ENCODE results near the gene PTBP1. TPM values are rescaled to one million over a fixed set of nuclear protein-coding genes. Genes with fewer than 3 reads are reported as not detected.

Gene PTBP1
- total and polyA plus RNA-seq, 9 donors: 73.4 to 312 (median 215) TPM

DNA sequence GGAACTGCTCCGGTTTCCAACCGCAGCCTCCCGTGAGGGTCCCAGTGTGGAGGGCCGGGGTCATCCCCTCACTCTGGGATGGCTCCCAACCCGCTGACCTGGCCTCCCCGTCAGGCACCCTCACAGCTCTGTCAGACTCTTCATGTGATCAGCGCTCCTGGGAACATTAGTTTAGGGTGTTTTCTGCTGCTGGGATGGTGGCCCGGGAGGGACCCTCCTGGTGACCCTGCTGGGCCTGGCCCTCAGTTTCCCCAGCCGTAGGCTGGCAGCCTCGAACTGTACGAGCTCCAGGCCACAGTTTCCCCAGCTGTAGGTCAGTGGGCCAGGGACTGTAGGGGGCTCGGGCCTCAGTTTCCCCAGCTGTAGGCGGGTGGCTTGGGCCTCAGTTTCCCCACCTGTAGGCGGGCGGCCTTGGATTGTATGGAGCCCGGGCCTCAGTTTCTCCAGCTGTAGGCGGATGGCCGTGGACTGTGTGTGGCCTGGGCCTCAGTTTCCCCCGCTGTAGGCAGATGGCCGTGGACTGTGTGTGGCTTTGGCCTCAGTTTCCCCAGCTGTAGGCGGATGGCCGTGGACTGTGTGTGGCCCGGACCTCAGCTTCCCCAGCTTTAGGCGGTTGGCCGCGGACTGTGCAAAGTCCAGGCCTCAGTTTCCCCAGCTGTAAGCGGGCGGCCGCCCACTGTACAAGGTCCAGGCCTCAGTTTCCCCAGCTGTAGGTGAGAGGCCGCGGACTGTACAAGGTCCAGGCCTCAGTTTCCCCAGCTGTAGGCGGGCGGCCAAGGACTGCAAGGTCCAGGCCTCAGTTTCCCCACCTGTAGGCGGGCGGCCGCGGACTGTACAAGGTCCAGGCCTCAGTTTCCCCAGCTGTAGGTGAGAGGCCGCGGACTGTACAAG lies 1.3 kb upstream of the PTBP1 start:
- DNase-seq: peak in 3 of 5 donors; percentile 68 to 70 (median 68)
- TF ChIP-seq, protein P1, sequence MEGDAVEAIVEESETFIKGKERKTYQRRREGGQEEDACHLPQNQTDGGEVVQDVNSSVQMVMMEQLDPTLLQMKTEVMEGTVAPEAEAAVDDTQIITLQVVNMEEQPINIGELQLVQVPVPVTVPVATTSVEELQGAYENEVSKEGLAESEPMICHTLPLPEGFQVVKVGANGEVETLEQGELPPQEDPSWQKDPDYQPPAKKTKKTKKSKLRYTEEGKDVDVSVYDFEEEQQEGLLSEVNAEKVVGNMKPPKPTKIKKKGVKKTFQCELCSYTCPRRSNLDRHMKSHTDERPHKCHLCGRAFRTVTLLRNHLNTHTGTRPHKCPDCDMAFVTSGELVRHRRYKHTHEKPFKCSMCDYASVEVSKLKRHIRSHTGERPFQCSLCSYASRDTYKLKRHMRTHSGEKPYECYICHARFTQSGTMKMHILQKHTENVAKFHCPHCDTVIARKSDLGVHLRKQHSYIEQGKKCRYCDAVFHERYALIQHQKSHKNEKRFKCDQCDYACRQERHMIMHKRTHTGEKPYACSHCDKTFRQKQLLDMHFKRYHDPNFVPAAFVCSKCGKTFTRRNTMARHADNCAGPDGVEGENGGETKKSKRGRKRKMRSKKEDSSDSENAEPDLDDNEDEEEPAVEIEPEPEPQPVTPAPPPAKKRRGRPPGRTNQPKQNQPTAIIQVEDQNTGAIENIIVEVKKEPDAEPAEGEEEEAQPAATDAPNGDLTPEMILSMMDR (IDR thresholded peaks at IDR 0.05): no peak
- TF ChIP-seq EP300 (IDR thresholded peaks at IDR 0.05) (no peak), POLR2A (IDR thresholded peaks at IDR 0.05) (no peak)
- Histone ChIP-seq H3K27ac (no peak overlapping the region), H3K36me3 (no peaks in the 10 kb centered on the region), H3K27me3 (no peaks in the 10 kb centered on the region), H3K4me1 (ENCODE audit: insufficient read depth) (peaks cover 25% of the 10 kb centered on the region), H3K9me3 (no peaks in the 10 kb centered on the region), H3K4me3 (peak overlapping the region; percentile 48)
- intact Hi-C loops (cut with DNase I): loop anchor here in 2 of 4 donors (10.0 kb wide), 1 partner anchor 119 kb away; the partner anchor contains the start of genes KISS1R (in 2 of the 2) and R3HDM4 (in 2 of the 2)
- WGBS, 3 donors: 77 to 83% (median 80%) methylated on average over 35 to 39 of the region's 39 CpGs

- H3K36me3 ChIP-seq: no peaks in the 10 kb centered on the region
- H3K9me3 ChIP-seq: no peaks in the 10 kb centered on the region
- TF ChIP-seq, protein P1 (IDR thresholded peaks at IDR 0.05): peak in 1 of 3 donors; percentile 9
- TF ChIP-seq POLR2A (IDR thresholded peaks at IDR 0.05) (no peak), EP300 (IDR thresholded peaks at IDR 0.05) (no peak)
- WGBS, 3 donors: 0 to 2% (median 1%) methylated on average over 28 to 129 of the region's 129 CpGs
- peak overlapping the region; percentile 68 for H3K4me3 ChIP-seq
- peaks cover 41% of the 10 kb centered on the region for H3K4me1 ChIP-seq (ENCODE audit: insufficient read depth)
- H3K27me3 ChIP-seq: no peaks in the 10 kb centered on the region
- peak overlapping the region; percentile 99 to 100 for H3K27ac ChIP-seq
- peak; percentile 87 to 93 (median 91) for DNase-seq
- intact Hi-C loops (cut with DNase I): loop anchor here in 2 of 4 donors (10.0 kb wide), 1 partner anchor 117 kb away; the partner anchor contains the start of genes KISS1R (in 2 of the 2) and R3HDM4 (in 2 of the 2)
Observed at GRCh38 chr19:797528-798414, 519 bp downstream of the PTBP1 start.

GRCh38 chr19:798415-799075 lies 1.3 kb downstream of the PTBP1 start:
- intact Hi-C loops (cut with DNase I): loop anchor here in 2 of 4 donors (10.0 kb wide), 1 partner anchor 116 kb away; the partner anchor contains the start of genes KISS1R (in 2 of the 2) and R3HDM4 (in 2 of the 2)
- Histone ChIP-seq H3K9me3 (no peaks in the 10 kb centered on the region), H3K36me3 (no peaks in the 10 kb centered on the region), H3K27me3 (no peaks in the 10 kb centered on the region), H3K27ac (peak overlapping the region; percentile 44 to 100), H3K4me1 (ENCODE audit: insufficient read depth) (peaks cover 46% of the 10 kb centered on the region), H3K4me3 (peak overlapping the region; percentile 68)
- TF ChIP-seq EP300 (IDR thresholded peaks at IDR 0.05) (no peak), POLR2A (IDR thresholded peaks at IDR 0.05) (no peak)
- TF ChIP-seq, protein P1 (IDR thresholded peaks at IDR 0.05): no peak
- DNase-seq: peak in 3 of 5 donors; percentile 50 to 56 (median 50)
- 1 to 3% (median 2%) methylated on average over 33 to 44 of the region's 44 CpGs for WGBS, 3 donors
